B cell (primary cell): ENCODE measurements around the gene NACC1. TPM values are rescaled to one million over a fixed set of nuclear protein-coding genes. Genes with fewer than 3 reads are reported as not detected.

ENCODE experiments used
- ATAC-seq: fragments of 200-7000 bp; cut with Tn5 transposase; one replicate; pipeline ENCODE4 v1.10.0; 2021; ENCODE audit warnings: low read depth, mild to moderate bottlenecking, moderate number of reproducible peaks, moderate library complexity
- CTCF ChIA-PET: fragments of 350-600 bp; sonication (Branson Sonifier 250); formaldehyde crosslinking; loops from one replicate; lab custom pipeline; 2021; ENCODE audit warnings: antibody characterized with exemption, inconsistent platforms; lab: Charles Lee
- POLR2A ChIA-PET: fragments of 350-600 bp; sonication (Branson Sonifier 250); formaldehyde crosslinking; loops from one replicate; lab custom pipeline; 2021; ENCODE audit warnings: antibody characterized with exemption; lab: Charles Lee
- DNase-seq: peaks from one replicate; pipeline ENCODE4 v3.0.0; 2013
- H2AFZ ChIP-seq: 2 replicates; pipeline ENCODE4 v1.6.1; 2012; ENCODE audit warnings: mild to moderate bottlenecking, low read depth, low read length; ENCODE audit not compliant: insufficient read depth, poor library complexity, severe bottlenecking
- H3K27ac ChIP-seq, 2 donors: 1 replicate in 1 of 2; 2 replicates in 1 of 2; pipeline ENCODE4 v1.5.1; 2012 to 2013; ENCODE audit warnings: low read length in 2 of 2, mild to moderate bottlenecking in 2 of 2, moderate library complexity in 1 of 2
- H3K27me3 ChIP-seq, 4 experiments: fragments of 200-600 bp in 1 of 4; sonication (generic) in 1 of 4; replicated peaks in 1 of 4; 1 replicate in 2 of 4; 2 replicates in 2 of 4; pipeline versions ENCODE4 v1.6.1 to v1.7.0; 2013 to 2016; ENCODE audit warnings: low read length in 3 of 4, mild to moderate bottlenecking in 2 of 4, mixed read lengths in 1 of 4, moderate library complexity in 1 of 4; ENCODE audit not compliant: insufficient read depth in 4 of 4, control insufficient read depth in 3 of 4; ENCODE audit errors: control extremely low read depth in 1 of 4
- H3K36me3 ChIP-seq, 2 experiments: replicated peaks in 1 of 2; 1 replicate in 1 of 2; 2 replicates in 1 of 2; pipeline versions ENCODE4 v1.6.1 to v1.7.1; 2013; ENCODE audit warnings: low read length in 1 of 2; ENCODE audit not compliant: insufficient read depth in 2 of 2, control insufficient read depth in 1 of 2; ENCODE audit errors: control extremely low read depth in 1 of 2, extremely low read depth in 1 of 2
- H3K4me1 ChIP-seq, 2 donors: fragments of 200-600 bp in 1 of 2; sonication (generic) in 1 of 2; 1 replicate in 1 of 2; 2 replicates in 1 of 2; pipeline versions ENCODE4 v1.5.1 to v1.6.1; 2013 to 2017; ENCODE audit warnings: low read length in 2 of 2; ENCODE audit not compliant: control insufficient read depth in 2 of 2, insufficient read depth in 2 of 2
- H3K4me2 ChIP-seq: replicated peaks from 2 replicates; pipeline ENCODE3; 2012; ENCODE audit warnings: mild to moderate bottlenecking, low read depth, low read length; ENCODE audit not compliant: poor library complexity, severe bottlenecking
- H3K4me3 ChIP-seq, 5 experiments: fragments of 200-600 bp in 1 of 5; sonication (generic) in 1 of 5; 1 replicate in 3 of 5; 2 replicates in 2 of 5; pipeline versions ENCODE4 v1.5.1 to v1.7.0; 2011 to 2016; ENCODE audit warnings: low read length in 4 of 5, mild to moderate bottlenecking in 4 of 5, low read depth in 2 of 5, control low read depth in 1 of 5, moderate library complexity in 1 of 5; ENCODE audit not compliant: insufficient read depth in 1 of 5; ENCODE audit errors: control extremely low read depth in 1 of 5, extremely low read depth in 1 of 5
- H3K79me2 ChIP-seq: fragments of 200-600 bp; sonication (generic); one replicate; pipeline ENCODE4 v1.6.0; 2016; ENCODE audit warnings: low read length; ENCODE audit not compliant: control insufficient read depth, insufficient read depth
- H3K9ac ChIP-seq: fragments of 200-600 bp; sonication (generic); 2 replicates; pipeline ENCODE4 v1.6.1; 2017; ENCODE audit warnings: mild to moderate bottlenecking, low read length, moderate library complexity
- H3K9me3 ChIP-seq, 3 donors: one replicate each; pipeline versions ENCODE4 v1.6.1 to v1.7.1; 2013; ENCODE audit warnings: low read length in 2 of 3; ENCODE audit not compliant: control insufficient read depth in 2 of 3, insufficient read depth in 1 of 3; ENCODE audit errors: control extremely low read depth in 1 of 3
- H4K20me1 ChIP-seq: 2 replicates; pipeline ENCODE4 v1.6.0; 2012; ENCODE audit warnings: mild to moderate bottlenecking, low read length; ENCODE audit not compliant: insufficient read depth, control insufficient read depth, poor library complexity, severe bottlenecking
- H3K27ac Mint-ChIP-seq: one replicate; pipeline ENCODE4 v1.8.0; 2021; ENCODE audit warnings: mixed read lengths
- H3K27me3 Mint-ChIP-seq: one replicate; pipeline ENCODE4 v1.8.0; 2021; ENCODE audit warnings: mixed read lengths
- H3K4me1 Mint-ChIP-seq: one replicate; pipeline ENCODE4 v1.8.0; 2021; ENCODE audit warnings: mixed read lengths
- H3K4me3 Mint-ChIP-seq: one replicate; pipeline ENCODE4 v1.8.0; 2021; ENCODE audit warnings: mixed read lengths
- H3K9me3 Mint-ChIP-seq: one replicate; pipeline ENCODE4 v1.8.0; 2022; ENCODE audit warnings: mixed read lengths; ENCODE audit not compliant: insufficient read depth
- EZH2 ChIP-seq: IDR thresholded peaks from 2 replicates; pipeline ENCODE4 v1.6.1; 2012; ENCODE audit warnings: borderline replicate concordance, low read depth, mild to moderate bottlenecking, moderate library complexity, low read length; ENCODE audit not compliant: insufficient read depth, poor library complexity, severe bottlenecking
- WGBS: methylation state at CpG from one replicate; pipeline ENCODE4 v1.1.5; 2013; ENCODE audit warnings: missing lambda C conversion rate; ENCODE audit not compliant: insufficient coverage; 5-methylcytosine and 5-hydroxymethylcytosine counted together
- intact Hi-C: fragments of 100-400 bp; cut with micrococcal nuclease; formaldehyde crosslinking; loops from one replicate; pipeline ENCODE4 v1.10.0; 2022
- polyA plus RNA-seq: library from polyadenylated mRNA; depleted of rRNA; stranded (reverse); fragments of >200 nt; gene quantifications from 2 replicates; pipeline ENCODE4 v1.2.3, GENCODE V29; 2012
- total RNA-seq, 2 donors: library from RNA; stranded (reverse); fragments of 120-200 nt in 1 of 2; gene quantifications; 1 replicate in 1 of 2; 2 replicates in 1 of 2; pipeline versions ENCODE4 v1.2.3 to v1.2.4, GENCODE V29; 2013 to 2022
- TF ChIP-seq, protein P1 (sequence below): fragments of 200-600 bp; IDR thresholded peaks from one replicate; pipeline ENCODE4 v1.8.0; 2022; ENCODE audit warnings: antibody characterized with exemption, mild to moderate bottlenecking

NACC1 gene
- total and polyA plus RNA-seq, 2 donors (not counting 1 experiment from before 2014, with no cell fraction given): 25.9 to 27.5 TPM

DNA sequence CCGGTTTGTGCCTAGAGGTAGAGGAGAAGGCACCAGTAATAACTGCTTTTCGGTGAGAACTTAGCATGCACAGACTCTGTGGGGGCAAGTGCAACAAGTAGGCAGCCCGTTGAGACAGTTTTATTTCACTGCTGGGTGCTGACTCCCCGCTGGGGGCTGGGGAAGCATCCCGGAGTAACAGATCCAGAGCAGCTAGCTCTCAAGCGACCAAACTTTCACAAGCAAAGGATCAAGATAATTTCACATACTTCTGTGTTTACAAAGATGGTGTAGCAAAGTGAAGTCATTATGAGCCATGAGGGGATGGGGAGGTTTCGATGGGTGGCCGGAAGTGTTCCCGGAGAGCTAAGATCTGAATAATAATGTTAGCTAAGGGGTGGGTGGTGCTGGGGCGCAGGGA lies 2.8 kb downstream of the NACC1 start:
- H3K9me3 Mint-ChIP-seq: no peaks in the 10 kb centered on the region
- Histone ChIP-seq H4K20me1 (peaks cover 31% of the 10 kb centered on the region), H3K9me3 (peaks cover 0 to 4% (median 0%) of the 10 kb centered on the region in 3 donors), H3K9ac (no peak overlapping the region), H2AFZ (no peak overlapping the region), H3K36me3 (no peaks in the 10 kb centered on the region), H3K4me1 (peaks cover 21 to 40% of the 10 kb centered on the region in 2 donors), H3K27me3 (no peaks in the 10 kb centered on the region), H3K27ac (no peak overlapping the region), H3K79me2 (peaks cover 72% of the 10 kb centered on the region), H3K4me3 (no peak overlapping the region), H3K4me2 (no peak overlapping the region)
- intact Hi-C loops: no loop called here
- H3K4me3 Mint-ChIP-seq: peak overlapping the region; percentile 41
- H3K27me3 Mint-ChIP-seq: no peaks in the 10 kb centered on the region
- no peak overlapping the region for H3K27ac Mint-ChIP-seq
- WGBS: 91% methylated on average over 8 of the region's 10 CpGs
- TF ChIP-seq, protein P1, sequence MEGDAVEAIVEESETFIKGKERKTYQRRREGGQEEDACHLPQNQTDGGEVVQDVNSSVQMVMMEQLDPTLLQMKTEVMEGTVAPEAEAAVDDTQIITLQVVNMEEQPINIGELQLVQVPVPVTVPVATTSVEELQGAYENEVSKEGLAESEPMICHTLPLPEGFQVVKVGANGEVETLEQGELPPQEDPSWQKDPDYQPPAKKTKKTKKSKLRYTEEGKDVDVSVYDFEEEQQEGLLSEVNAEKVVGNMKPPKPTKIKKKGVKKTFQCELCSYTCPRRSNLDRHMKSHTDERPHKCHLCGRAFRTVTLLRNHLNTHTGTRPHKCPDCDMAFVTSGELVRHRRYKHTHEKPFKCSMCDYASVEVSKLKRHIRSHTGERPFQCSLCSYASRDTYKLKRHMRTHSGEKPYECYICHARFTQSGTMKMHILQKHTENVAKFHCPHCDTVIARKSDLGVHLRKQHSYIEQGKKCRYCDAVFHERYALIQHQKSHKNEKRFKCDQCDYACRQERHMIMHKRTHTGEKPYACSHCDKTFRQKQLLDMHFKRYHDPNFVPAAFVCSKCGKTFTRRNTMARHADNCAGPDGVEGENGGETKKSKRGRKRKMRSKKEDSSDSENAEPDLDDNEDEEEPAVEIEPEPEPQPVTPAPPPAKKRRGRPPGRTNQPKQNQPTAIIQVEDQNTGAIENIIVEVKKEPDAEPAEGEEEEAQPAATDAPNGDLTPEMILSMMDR: no peak
- no peak for TF ChIP-seq EZH2
- DNase-seq: no peak
- ATAC-seq: no peak
- POLR2A ChIA-PET: no interaction called here
- CTCF ChIA-PET: interaction anchor here (0.7 to 1.3 kb wide), 3 partner anchors 12 to 89 kb away, joined by 3 read pairs; no protein-coding TSS in a partner anchor
- peaks cover 48% of the 10 kb centered on the region for H3K4me1 Mint-ChIP-seq

GRCh38 chr19:13121551-13122274 lies 3.6 kb downstream of the NACC1 start:
- Mint-ChIP-seq H3K4me1 (peaks cover 44% of the 10 kb centered on the region), H3K27ac (peak overlapping the region; percentile 32), H3K4me3 (peak overlapping the region; percentile 4), H3K27me3 (no peaks in the 10 kb centered on the region), H3K9me3 (no peaks in the 10 kb centered on the region)
- ATAC-seq: no peak
- Histone ChIP-seq H3K4me2 (no peak overlapping the region), H2AFZ (no peak overlapping the region), H3K4me3 (no peak overlapping the region), H3K79me2 (peaks cover 72% of the 10 kb centered on the region), H4K20me1 (peaks cover 25% of the 10 kb centered on the region), H3K9ac (no peak overlapping the region), H3K36me3 (no peaks in the 10 kb centered on the region), H3K27me3 (no peaks in the 10 kb centered on the region), H3K9me3 (peaks cover 0 to 4% (median 0%) of the 10 kb centered on the region in 3 donors), H3K4me1 (peaks cover 17 to 35% of the 10 kb centered on the region in 2 donors), H3K27ac (no peak overlapping the region)
- 82% methylated on average over 17 of the region's 18 CpGs for WGBS
- intact Hi-C loops: no loop called here
- no peak for DNase-seq
- POLR2A ChIA-PET: no interaction called here
- CTCF ChIA-PET: interaction anchor here (0.7 to 1.3 kb wide), 2 partner anchors 11 to 17 kb away, joined by 3 read pairs; no protein-coding TSS in a partner anchor
- TF ChIP-seq, protein P1: no peak
- TF ChIP-seq EZH2: no peak
